ENCODE results near the gene SLC43A1.

SLC43A1 gene

GRCh38 chr11:57515332-57516060 lies at the start of gene SLC43A1:
Gene SLC43A1 (minus strand): TSS chr11:57515702. CDS start chr11:57514111, 1,591 bp downstream.
- Mint-ChIP-seq H3K36me3 (no peaks in the 10 kb centered on the region), H3K27ac (peak within 1 kb of the TSS; percentile 95), H3K4me3 (peak within 1 kb of the TSS; percentile 96), H3K9me3 (no peaks in the 10 kb centered on the region), H3K4me1 (peaks cover 8% of the 10 kb centered on the region)
- DNase-seq (ENCODE audit: low spot score in 2 of 2) (peak; percentile 20 to 71), ATAC-seq (peak; percentile 60)

- Mint-ChIP-seq H3K4me3 (no peak overlapping the region), H3K4me1 (peaks cover 61% of the 10 kb centered on the region), H3K36me3 (peaks cover 66% of the 10 kb centered on the region), H3K27ac (peak overlapping the region; percentile 96), H3K9me3 (no peaks in the 10 kb centered on the region)
- ATAC-seq: no peak
- no peak for DNase-seq (ENCODE audit: low spot score in 2 of 2)
These were observed 47.1 kb upstream of the SLC43A1 start for GRCh38 chr11:57562596-57562995.

- DNase-seq (ENCODE audit: low spot score in 2 of 2): no peak
- Mint-ChIP-seq H3K4me1 (peaks cover 42% of the 10 kb centered on the region), H3K36me3 (peaks cover 85% of the 10 kb centered on the region), H3K27ac (no peak overlapping the region), H3K4me3 (no peak overlapping the region), H3K9me3 (no peaks in the 10 kb centered on the region)
- no peak for ATAC-seq
These were observed 44.6 kb upstream of the SLC43A1 start for GRCh38 chr11:57560146-57560545.

GRCh38 chr11:57556041-57556440 lies 40.5 kb upstream of the SLC43A1 start:
- peaks cover 100% of the 10 kb centered on the region for H3K36me3 Mint-ChIP-seq
- DNase-seq (ENCODE audit: low spot score in 2 of 2): no peak
- ATAC-seq: no peak

GRCh38 chr11:57555393-57555792 lies 39.9 kb upstream of the SLC43A1 start:
- Mint-ChIP-seq H3K9me3 (no peaks in the 10 kb centered on the region), H3K4me3 (no peak overlapping the region), H3K27ac (peak overlapping the region; percentile 80), H3K36me3 (peaks cover 100% of the 10 kb centered on the region), H3K4me1 (no peaks in the 10 kb centered on the region)
- ATAC-seq (no peak), DNase-seq (ENCODE audit: low spot score in 2 of 2) (no peak)

More at GRCh38 chr11:57556041-57556440, 40.5 kb upstream of the SLC43A1 start:
- Mint-ChIP-seq H3K9me3 (no peaks in the 10 kb centered on the region), H3K4me1 (peaks cover 5% of the 10 kb centered on the region), H3K27ac (peak overlapping the region; percentile 26), H3K4me3 (no peak overlapping the region)

- ATAC-seq: no peak
- Mint-ChIP-seq H3K4me3 (no peak overlapping the region), H3K9me3 (no peaks in the 10 kb centered on the region), H3K27ac (peak overlapping the region; percentile 37), H3K36me3 (peaks cover 100% of the 10 kb centered on the region), H3K4me1 (peaks cover 14% of the 10 kb centered on the region)
- DNase-seq (ENCODE audit: low spot score in 2 of 2): no peak
These were observed 37.0 kb upstream of the SLC43A1 start for GRCh38 chr11:57552479-57552878.

GRCh38 chr11:57551941-57552340 lies 36.4 kb upstream of the SLC43A1 start:
- H3K36me3 Mint-ChIP-seq: peaks cover 100% of the 10 kb centered on the region
- DNase-seq (ENCODE audit: low spot score in 2 of 2): no peak
- no peak for ATAC-seq
- H3K4me3 Mint-ChIP-seq: no peak overlapping the region
- peaks cover 19% of the 10 kb centered on the region for H3K4me1 Mint-ChIP-seq
- H3K9me3 Mint-ChIP-seq: no peaks in the 10 kb centered on the region
- H3K27ac Mint-ChIP-seq: peak overlapping the region; percentile 26

GRCh38 chr11:57549983-57550382 lies 34.5 kb upstream of the SLC43A1 start:
- ATAC-seq: no peak
- no peak for DNase-seq (ENCODE audit: low spot score in 2 of 2)
- Mint-ChIP-seq H3K9me3 (no peaks in the 10 kb centered on the region), H3K4me1 (peaks cover 21% of the 10 kb centered on the region), H3K4me3 (no peak overlapping the region), H3K36me3 (peaks cover 86% of the 10 kb centered on the region), H3K27ac (peak overlapping the region; percentile 16)

- Mint-ChIP-seq H3K4me3 (peak overlapping the region; percentile 57), H3K27ac (peak overlapping the region; percentile 92), H3K36me3 (peaks cover 66% of the 10 kb centered on the region), H3K9me3 (no peaks in the 10 kb centered on the region), H3K4me1 (peaks cover 23% of the 10 kb centered on the region)
- DNase-seq (ENCODE audit: low spot score in 2 of 2) (peak in 1 of 2 donors; percentile 66), ATAC-seq (peak; percentile 86)
These were observed 32.4 kb upstream of the SLC43A1 start for GRCh38 chr11:57547854-57548377.

GRCh38 chr11:57546869-57547475 lies 31.5 kb upstream of the SLC43A1 start:
- H3K4me1 Mint-ChIP-seq: peaks cover 28% of the 10 kb centered on the region
- H3K36me3 Mint-ChIP-seq: peaks cover 56% of the 10 kb centered on the region
- peak overlapping the region; percentile 92 for H3K27ac Mint-ChIP-seq
- peak overlapping the region; percentile 57 for H3K4me3 Mint-ChIP-seq
- DNase-seq (ENCODE audit: low spot score in 2 of 2): no peak
- peak; percentile 75 for ATAC-seq
- no peaks in the 10 kb centered on the region for H3K9me3 Mint-ChIP-seq

GRCh38 chr11:57546451-57546850 lies 30.9 kb upstream of the SLC43A1 start:
- Mint-ChIP-seq H3K27ac (peak overlapping the region; percentile 92), H3K4me1 (peaks cover 28% of the 10 kb centered on the region), H3K4me3 (no peak overlapping the region), H3K36me3 (peaks cover 51% of the 10 kb centered on the region), H3K9me3 (no peaks in the 10 kb centered on the region)
- ATAC-seq (no peak), DNase-seq (ENCODE audit: low spot score in 2 of 2) (no peak)

- H3K27ac Mint-ChIP-seq: no peak overlapping the region
- DNase-seq (ENCODE audit: low spot score in 2 of 2): no peak
- H3K4me3 Mint-ChIP-seq: no peak overlapping the region
- H3K36me3 Mint-ChIP-seq: peaks cover 45% of the 10 kb centered on the region
- no peaks in the 10 kb centered on the region for H3K9me3 Mint-ChIP-seq
- ATAC-seq: no peak
- H3K4me1 Mint-ChIP-seq: peaks cover 28% of the 10 kb centered on the region
These were observed 30.4 kb upstream of the SLC43A1 start for GRCh38 chr11:57545883-57546282.

GRCh38 chr11:57544566-57544965 lies 29.1 kb upstream of the SLC43A1 start:
- Mint-ChIP-seq H3K4me3 (no peak overlapping the region), H3K27ac (no peak overlapping the region), H3K36me3 (peaks cover 32% of the 10 kb centered on the region), H3K9me3 (no peaks in the 10 kb centered on the region), H3K4me1 (peaks cover 28% of the 10 kb centered on the region)
- DNase-seq (ENCODE audit: low spot score in 2 of 2) (no peak), ATAC-seq (no peak)

GRCh38 chr11:57543593-57543992 lies 28.1 kb upstream of the SLC43A1 start:
- Mint-ChIP-seq H3K4me3 (no peak overlapping the region), H3K27ac (no peak overlapping the region), H3K36me3 (peaks cover 23% of the 10 kb centered on the region), H3K4me1 (peaks cover 25% of the 10 kb centered on the region), H3K9me3 (no peaks in the 10 kb centered on the region)
- no peak for ATAC-seq
- DNase-seq (ENCODE audit: low spot score in 2 of 2): no peak

GRCh38 chr11:57542582-57542981 lies 27.1 kb upstream of the SLC43A1 start:
- H3K4me3 Mint-ChIP-seq: no peak overlapping the region
- H3K27ac Mint-ChIP-seq: peak overlapping the region; percentile 84
- ATAC-seq: no peak
- no peak for DNase-seq (ENCODE audit: low spot score in 2 of 2)
- H3K4me1 Mint-ChIP-seq: peaks cover 15% of the 10 kb centered on the region
- H3K9me3 Mint-ChIP-seq: no peaks in the 10 kb centered on the region
- peaks cover 12% of the 10 kb centered on the region for H3K36me3 Mint-ChIP-seq

GRCh38 chr11:57541169-57541568 lies 25.7 kb upstream of the SLC43A1 start:
- H3K27ac Mint-ChIP-seq: no peak overlapping the region
- peaks cover 8% of the 10 kb centered on the region for H3K4me1 Mint-ChIP-seq
- DNase-seq (ENCODE audit: low spot score in 2 of 2) (no peak), ATAC-seq (no peak)
- no peak overlapping the region for H3K4me3 Mint-ChIP-seq
- H3K36me3 Mint-ChIP-seq: no peaks in the 10 kb centered on the region
- H3K9me3 Mint-ChIP-seq: no peaks in the 10 kb centered on the region
